Measurements from ENCODE around the gene CAGE1. TPM values are rescaled to one million over a fixed set of nuclear protein-coding genes. Genes with fewer than 3 reads are reported as not detected.

Gene CAGE1
- total RNA-seq, 1 experiment from 2014 or later = 0.16 TPM

DNA sequence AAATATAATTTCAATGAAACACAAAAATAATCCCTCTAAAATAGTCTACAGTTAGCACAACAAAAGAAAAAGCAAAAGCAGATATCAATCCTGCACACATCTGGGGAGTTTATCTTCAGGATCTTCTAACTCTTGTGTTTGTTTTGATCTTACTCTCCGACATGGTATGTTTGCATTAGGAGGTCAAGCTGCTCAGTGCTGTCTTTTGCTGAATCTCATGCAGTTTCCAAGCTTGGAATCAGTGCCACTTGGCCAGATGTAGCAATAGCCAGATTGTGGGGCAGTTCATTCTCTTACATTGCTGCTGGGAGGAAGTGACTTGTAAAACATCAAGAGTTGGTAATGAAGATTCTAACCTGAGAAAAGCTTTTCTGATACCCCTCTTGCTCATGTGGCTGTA lies 29.5 kb upstream of the CAGE1 start:
- Histone ChIP-seq H3K36me3 (peaks cover 15% of the 10 kb centered on the region; the same call in 1 of the 2 replicates), H3K9me3 (replicated peaks) (no peaks in the 10 kb centered on the region)
- DNase-seq = peak in 1 of 2 experiments; percentile 8

DNA sequence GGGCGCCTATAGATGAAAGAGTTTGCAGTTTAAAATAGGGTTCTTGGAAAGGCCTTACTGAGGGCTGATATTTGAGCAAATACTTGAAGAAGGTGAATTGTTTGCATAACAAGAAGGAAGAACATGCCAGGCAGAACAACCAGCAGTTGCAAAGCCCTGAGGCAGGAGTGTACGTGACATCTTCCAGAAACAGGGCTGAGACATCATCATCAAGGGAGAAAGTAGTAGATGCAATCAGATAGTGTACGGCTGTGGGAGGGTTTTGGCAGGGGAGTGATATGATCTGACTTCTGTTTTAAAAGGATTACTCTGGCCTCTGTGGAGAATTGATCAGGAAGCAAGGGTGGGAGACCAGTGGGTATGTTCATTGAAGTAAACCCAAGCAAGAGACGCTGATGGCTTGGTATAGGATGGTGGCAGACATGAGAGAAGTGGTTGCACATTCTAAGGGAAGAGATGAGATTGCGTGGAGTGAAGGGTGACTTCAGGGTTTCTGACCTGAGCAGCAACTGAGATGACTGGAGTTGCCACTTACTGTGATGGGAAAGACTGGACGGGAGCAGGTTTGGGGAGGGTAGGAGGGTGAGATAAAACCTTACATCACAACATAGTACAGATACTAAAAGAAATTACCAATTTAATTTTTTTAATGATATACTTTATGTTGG lies 28.8 kb upstream of the CAGE1 start:
- Histone ChIP-seq H3K27ac (peak overlapping the region; percentile 43), H3K9me3 (replicated peaks) (no peaks in the 10 kb centered on the region), H3K4me3 (no peak overlapping the region), H3K27me3 (no peaks in the 10 kb centered on the region), H3K4me1 (no peaks in the 10 kb centered on the region; the same call in 1 of the 2 replicates), H3K36me3 (peaks cover 19% of the 10 kb centered on the region; the same call in 1 of the 2 replicates)
- DNase-seq = peak in 1 of 2 experiments; percentile 40

More for the DNA sequence above, 29.5 kb upstream of the CAGE1 start:
- no peak overlapping the region for H3K4me3 ChIP-seq
- H3K4me1 ChIP-seq = no peaks in the 10 kb centered on the region; the same call in 1 of the 2 replicates
- H3K27ac ChIP-seq = peak overlapping the region; percentile 43
- no peaks in the 10 kb centered on the region for H3K27me3 ChIP-seq

DNA sequence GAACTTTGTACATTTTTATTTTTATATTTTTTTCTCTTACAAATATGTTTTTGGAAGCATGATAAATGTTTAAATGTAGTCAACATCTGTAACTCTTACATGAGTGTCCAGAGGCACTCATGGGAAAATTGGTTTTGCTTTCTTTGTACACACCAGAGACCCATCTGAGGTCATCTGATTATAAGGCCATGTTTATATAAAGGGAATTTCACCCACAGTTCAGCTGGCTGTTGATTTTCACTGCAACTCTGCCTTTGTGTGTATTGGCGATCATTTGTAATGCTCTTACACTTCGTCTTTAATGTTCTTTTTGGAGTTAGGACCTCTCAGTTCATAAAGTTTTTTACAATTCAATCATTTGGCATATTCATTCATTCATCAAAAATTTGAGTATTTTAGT lies 28.1 kb upstream of the CAGE1 start:
- H3K9me3 ChIP-seq (replicated peaks) = no peaks in the 10 kb centered on the region
- peak overlapping the region; percentile 43 for H3K27ac ChIP-seq
- peaks cover 20% of the 10 kb centered on the region; the same call in 1 of the 2 replicates for H3K36me3 ChIP-seq
- no peaks in the 10 kb centered on the region for H3K27me3 ChIP-seq
- H3K4me1 ChIP-seq = no peaks in the 10 kb centered on the region; the same call in 1 of the 2 replicates
- H3K4me3 ChIP-seq = no peak overlapping the region
- no peak for DNase-seq

DNA sequence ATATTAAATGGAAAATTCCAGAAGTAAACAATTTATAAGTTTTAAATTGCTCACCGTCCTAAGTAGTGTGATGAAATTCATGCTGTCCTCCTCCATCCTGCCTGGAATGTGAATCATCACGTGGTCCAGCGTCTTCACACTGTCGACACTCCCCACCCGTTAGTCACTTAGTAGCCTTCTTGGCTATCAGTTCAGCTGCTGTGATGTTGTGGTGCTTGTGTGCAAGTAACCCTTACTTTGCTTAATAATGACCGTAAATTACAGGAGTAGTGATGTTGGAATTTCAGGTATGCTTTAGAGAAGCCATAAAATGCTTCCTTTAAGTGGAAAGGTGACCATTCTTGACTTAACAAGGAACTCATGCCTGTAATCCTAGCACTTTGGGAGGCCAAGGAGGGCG lies 25.3 kb upstream of the CAGE1 start:
- Histone ChIP-seq H3K27ac (no peak overlapping the region), H3K4me1 (no peaks in the 10 kb centered on the region; the same call in 1 of the 2 replicates), H3K9me3 (replicated peaks) (no peaks in the 10 kb centered on the region), H3K27me3 (no peaks in the 10 kb centered on the region), H3K4me3 (no peak overlapping the region), H3K36me3 (peaks cover 26% of the 10 kb centered on the region)
- no peak for DNase-seq

DNA sequence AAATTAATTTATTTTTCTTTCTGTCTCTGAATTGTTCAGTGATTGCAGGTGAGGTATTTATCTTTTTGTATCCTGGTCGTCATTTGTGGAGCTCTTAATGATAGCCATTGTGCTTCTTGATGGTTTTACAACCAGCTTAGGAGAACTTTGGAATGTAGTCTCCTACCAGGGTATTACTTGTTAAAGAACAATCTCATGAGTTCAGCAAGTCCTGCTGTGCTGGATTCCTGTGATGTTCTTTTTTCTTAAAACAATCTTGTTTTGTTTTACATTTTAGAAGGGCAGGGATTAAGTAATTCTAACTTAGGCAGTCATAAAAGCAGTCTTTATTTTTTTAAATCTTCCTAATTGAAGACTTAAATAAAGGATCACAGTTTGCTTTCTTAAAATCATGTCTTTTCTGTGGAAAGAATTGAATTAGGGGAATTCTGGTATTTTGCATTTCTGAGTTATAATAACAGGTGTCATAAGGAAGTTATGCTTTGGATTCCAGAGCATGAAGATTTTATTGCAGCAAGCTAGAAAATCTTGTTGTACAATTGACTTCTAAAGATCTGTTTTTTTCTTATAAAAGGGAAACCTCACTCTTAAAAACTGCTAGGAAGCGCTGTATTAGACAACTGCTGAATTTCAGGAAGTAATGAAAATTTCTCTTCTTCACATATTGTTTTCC lies 23.7 kb upstream of the CAGE1 start:
- Histone ChIP-seq H3K27ac (no peak overlapping the region), H3K4me1 (no peaks in the 10 kb centered on the region; the same call in 1 of the 2 replicates), H3K27me3 (no peaks in the 10 kb centered on the region), H3K4me3 (no peak overlapping the region), H3K36me3 (peaks cover 26% of the 10 kb centered on the region), H3K9me3 (replicated peaks) (no peaks in the 10 kb centered on the region)
- no peak for DNase-seq

DNA sequence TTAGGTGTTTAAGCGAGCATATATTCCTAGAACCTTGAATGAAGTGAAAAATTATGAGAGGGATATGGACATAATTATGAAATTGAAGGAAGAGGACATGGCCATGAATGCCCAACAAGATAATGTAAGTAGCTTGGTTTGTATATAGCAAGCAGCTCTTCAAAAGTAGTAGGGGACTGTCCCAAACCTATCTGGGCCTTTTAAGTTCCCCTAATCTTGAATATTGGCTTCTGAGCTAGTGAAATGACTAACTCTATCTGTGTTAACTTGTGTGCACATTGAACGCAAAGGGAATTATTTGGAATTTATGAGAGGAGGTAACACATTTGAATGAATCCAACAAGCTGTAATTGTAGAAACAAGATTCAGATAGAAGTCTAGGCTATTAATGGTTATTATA lies 21.8 kb upstream of the CAGE1 start:
- Histone ChIP-seq H3K36me3 (peaks cover 17% of the 10 kb centered on the region), H3K9me3 (replicated peaks) (no peaks in the 10 kb centered on the region), H3K27me3 (no peaks in the 10 kb centered on the region), H3K4me1 (no peaks in the 10 kb centered on the region), H3K27ac (no peak overlapping the region), H3K4me3 (no peak overlapping the region)
- no peak for DNase-seq

DNA sequence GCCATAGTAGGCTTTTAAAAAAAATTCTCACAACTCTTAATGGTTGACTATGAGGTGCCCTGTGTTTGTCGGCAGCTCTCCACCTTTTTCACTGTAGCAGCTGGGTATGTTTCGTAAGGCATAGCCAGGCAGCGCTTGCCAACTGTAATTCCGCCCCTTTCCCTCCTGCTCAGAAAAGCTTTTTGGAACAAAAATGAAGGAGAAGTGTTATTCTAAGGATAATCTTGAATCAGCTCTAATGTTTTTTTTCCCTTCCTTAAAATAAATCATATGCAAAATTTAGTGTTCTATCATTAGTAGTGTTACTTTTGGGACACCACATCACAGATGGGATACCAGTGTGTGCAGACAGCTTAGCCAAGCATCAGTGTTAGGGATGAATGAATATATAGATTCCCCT lies 21.3 kb upstream of the CAGE1 start:
- Histone ChIP-seq H3K27me3 (no peaks in the 10 kb centered on the region), H3K9me3 (replicated peaks) (no peaks in the 10 kb centered on the region), H3K27ac (no peak overlapping the region), H3K4me1 (no peaks in the 10 kb centered on the region), H3K4me3 (no peak overlapping the region), H3K36me3 (peaks cover 14% of the 10 kb centered on the region)
- no peak for DNase-seq

DNA sequence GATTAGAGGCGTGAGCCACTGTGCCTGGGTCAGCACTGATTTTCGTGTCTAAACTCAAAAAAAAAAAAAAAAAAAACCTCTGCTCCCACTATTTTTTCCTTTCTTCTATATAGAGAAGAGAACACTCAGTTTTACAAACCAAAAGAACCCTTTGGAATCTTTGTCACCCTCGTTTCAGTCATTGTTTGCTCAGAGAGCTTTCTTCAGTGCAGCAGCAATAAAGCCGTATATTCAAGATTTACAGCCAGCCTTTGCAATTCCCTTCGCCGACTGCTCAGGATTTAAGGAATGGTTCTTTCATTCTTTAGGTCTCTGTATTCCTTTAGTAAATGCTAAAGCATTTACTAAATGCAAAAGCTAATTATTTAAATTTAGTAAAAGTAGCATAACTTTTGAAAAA lies 20.2 kb upstream of the CAGE1 start:
- H3K4me1 ChIP-seq = no peaks in the 10 kb centered on the region
- H3K4me3 ChIP-seq = no peak overlapping the region
- H3K9me3 ChIP-seq (replicated peaks) = no peaks in the 10 kb centered on the region
- no peak for DNase-seq
- no peak overlapping the region for H3K27ac ChIP-seq
- peaks cover 11% of the 10 kb centered on the region for H3K36me3 ChIP-seq
- H3K27me3 ChIP-seq = no peaks in the 10 kb centered on the region

DNA sequence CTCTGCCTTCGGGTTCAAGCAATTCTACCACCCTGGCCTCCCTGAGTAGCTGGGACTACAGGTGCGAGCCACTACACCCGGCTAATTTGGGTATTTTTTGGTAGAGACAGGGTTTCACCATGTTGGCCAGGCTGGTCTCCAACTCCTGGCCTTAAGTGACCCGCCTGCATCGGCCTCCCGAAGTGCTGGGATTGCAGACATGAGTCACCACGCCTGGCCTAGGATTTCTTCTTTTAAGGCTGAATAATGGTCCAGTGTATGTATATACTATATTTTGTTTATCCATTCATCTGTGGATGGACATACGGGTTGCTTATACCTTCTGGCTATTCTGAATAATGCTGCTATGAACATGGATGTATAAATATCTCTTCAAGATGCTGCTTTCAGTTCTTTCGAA lies 17.2 kb upstream of the CAGE1 start:
- Histone ChIP-seq H3K36me3 (peaks cover 22% of the 10 kb centered on the region), H3K9me3 (replicated peaks) (no peaks in the 10 kb centered on the region), H3K4me3 (no peak overlapping the region), H3K4me1 (no peaks in the 10 kb centered on the region), H3K27ac (no peak overlapping the region), H3K27me3 (no peaks in the 10 kb centered on the region)
- no peak for DNase-seq

DNA sequence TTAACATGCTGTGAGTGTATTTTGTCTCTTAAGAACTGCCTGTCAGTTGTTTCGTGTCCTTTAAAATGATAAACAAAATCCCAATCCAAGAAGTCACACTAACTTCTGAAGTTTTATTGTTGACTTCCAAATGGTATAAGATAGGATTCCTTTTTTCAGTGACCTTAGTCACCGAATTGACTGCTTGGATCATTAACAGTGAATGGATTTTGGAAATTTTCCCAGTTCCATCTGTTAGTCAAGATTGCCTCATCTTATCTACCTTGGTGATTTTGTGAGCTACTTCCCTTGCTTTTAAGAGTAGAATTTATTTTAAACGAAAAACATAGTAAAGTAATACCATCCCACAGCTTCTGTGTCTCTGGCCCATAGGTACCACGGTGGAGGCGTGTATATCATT lies 15.0 kb upstream of the CAGE1 start:
- no peak for DNase-seq
- H3K36me3 ChIP-seq = peaks cover 22% of the 10 kb centered on the region
- H3K9me3 ChIP-seq (replicated peaks) = no peaks in the 10 kb centered on the region
- H3K4me3 ChIP-seq = no peak overlapping the region
- H3K4me1 ChIP-seq = no peaks in the 10 kb centered on the region
- no peaks in the 10 kb centered on the region for H3K27me3 ChIP-seq
- no peak overlapping the region for H3K27ac ChIP-seq

DNA sequence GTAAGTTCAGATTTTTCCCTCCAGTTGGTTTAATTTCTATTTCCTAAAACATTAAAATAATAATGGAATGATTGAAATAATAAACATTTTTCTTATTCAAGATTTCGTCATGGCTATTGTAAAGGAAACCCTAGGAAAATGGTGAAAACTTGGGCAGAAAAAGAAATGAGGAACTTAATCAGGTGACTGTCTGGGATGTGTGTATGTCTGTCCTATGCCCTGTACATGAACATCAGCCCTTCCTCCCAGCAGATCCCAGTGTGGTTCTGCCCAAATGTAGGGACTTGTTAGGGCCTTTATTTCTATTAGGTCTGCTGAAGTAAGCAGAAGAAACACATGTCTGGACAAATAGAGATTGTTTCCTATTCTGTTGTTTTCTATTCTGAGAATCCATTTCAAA lies 13.2 kb upstream of the CAGE1 start:
- no peaks in the 10 kb centered on the region for H3K9me3 ChIP-seq (replicated peaks)
- H3K4me3 ChIP-seq = no peak overlapping the region
- no peak for DNase-seq
- H3K27me3 ChIP-seq = no peaks in the 10 kb centered on the region
- H3K27ac ChIP-seq = no peak overlapping the region
- peaks cover 25% of the 10 kb centered on the region for H3K36me3 ChIP-seq
- no peaks in the 10 kb centered on the region for H3K4me1 ChIP-seq

DNA sequence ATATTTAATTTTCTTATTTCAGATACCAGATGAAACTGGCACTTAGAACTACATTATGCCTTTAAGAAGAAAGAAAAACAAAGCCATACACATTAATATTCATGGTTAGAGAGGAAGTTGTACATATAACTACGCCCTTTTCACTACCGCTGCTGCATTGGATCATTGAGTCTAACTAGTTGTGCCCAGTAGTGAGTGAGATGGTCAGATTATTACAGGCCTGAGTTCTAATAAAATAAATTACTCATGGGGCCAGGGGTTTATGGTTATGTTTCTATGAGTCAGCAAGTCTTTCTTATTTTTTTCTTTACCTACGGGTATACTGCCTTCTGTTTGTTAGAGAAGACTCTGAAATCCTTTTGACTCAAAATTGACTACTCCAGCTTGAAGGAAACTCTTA lies 11.5 kb upstream of the CAGE1 start:
- no peak for DNase-seq
- Histone ChIP-seq H3K27me3 (no peaks in the 10 kb centered on the region), H3K36me3 (peaks cover 25% of the 10 kb centered on the region), H3K27ac (no peak overlapping the region), H3K4me3 (no peak overlapping the region), H3K9me3 (replicated peaks) (no peaks in the 10 kb centered on the region), H3K4me1 (no peaks in the 10 kb centered on the region)

DNA sequence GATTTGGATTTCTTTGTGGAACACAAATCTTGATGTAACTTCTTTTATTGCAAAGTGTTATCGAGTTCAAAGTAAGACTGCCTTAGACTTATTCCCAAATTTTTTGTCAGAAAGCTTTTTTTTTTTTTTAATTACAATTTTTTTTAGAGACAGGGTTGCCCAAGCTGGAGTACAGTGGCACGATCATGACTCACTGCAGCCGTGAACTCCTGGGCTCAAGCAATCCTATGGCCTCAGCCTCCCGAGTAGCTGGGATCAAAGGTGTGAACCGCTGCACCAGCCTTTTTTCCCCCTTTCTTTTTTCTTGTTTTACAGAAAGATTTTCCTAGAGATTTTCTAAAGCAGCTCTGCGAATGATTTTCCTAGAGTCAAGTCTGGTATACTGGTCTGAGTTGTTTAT lies 2.9 kb upstream of the CAGE1 start:
- Histone ChIP-seq H3K27me3 (no peaks in the 10 kb centered on the region), H3K4me3 (no peak overlapping the region), H3K9me3 (replicated peaks) (no peaks in the 10 kb centered on the region), H3K36me3 (peaks cover 6% of the 10 kb centered on the region; the same call in 1 of the 2 replicates), H3K4me1 (no peaks in the 10 kb centered on the region), H3K27ac (no peak overlapping the region)
- no peak for DNase-seq

DNA sequence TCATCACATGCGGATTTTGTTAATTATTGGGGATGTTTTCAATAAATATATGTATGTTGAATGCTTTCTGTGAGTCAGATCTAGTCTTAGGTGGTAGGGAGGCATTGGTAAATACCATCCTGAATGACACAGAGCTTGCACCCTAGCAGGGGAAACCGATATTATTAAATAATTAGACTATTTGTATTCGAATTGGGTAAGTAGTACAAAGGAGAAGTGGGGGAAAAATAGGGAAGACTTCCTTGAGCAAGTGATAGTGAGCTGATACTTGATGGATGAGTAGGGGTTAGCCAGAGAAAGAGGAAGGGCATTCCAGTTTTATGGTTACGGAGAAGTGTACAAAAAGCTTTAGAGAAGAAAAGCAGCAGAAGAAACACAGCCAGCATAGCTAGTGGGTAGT lies 1.6 kb upstream of the CAGE1 start:
- Histone ChIP-seq H3K27ac (no peak overlapping the region), H3K9me3 (replicated peaks) (no peaks in the 10 kb centered on the region), H3K4me3 (no peak overlapping the region), H3K27me3 (no peaks in the 10 kb centered on the region), H3K4me1 (no peaks in the 10 kb centered on the region), H3K36me3 (peaks cover 6% of the 10 kb centered on the region; the same call in 1 of the 2 replicates)
- no peak for DNase-seq

DNA sequence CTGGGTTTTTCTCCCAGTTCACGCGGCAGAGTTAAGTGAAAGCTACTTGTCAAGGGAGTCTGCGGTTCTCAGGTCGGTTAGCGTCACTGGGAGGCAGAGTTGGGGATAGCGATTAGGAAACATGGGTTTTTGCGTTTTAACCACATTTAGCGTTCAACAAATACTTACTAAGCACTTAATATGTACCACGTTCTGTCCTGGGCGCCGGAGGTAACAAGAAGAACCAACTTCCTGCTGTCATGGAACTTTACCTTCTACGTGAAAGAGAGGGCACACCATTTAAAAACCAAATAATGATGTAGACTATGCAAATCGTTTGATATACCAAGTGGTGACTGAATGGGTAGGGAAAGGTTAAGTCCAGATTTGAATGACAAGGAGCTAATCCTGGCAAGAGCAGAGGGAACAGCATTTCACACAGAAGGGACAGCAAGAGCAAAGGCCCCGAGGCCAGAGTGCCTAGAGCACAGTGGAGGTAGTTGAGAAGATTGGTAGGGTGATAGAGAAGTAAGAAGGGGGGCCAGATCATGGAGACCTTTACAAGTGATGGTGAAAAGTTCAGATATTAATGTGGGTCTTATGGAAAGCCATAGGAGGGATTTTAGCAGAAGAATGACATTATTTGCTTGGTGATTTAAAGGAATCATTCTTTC lies 810 bp upstream of the CAGE1 start:
- Histone ChIP-seq H3K27me3 (no peaks in the 10 kb centered on the region), H3K4me3 (peak overlapping the region; percentile 72), H3K4me1 (no peaks in the 10 kb centered on the region), H3K27ac (peak overlapping the region; percentile 70), H3K9me3 (replicated peaks) (no peaks in the 10 kb centered on the region), H3K36me3 (peaks cover 3% of the 10 kb centered on the region; the same call in 1 of the 2 replicates)
- DNase-seq = no peak

All from SJCRH30 (cell line).